ENCODE data around the gene PPP6R3. TPM values are rescaled to one million over a fixed set of nuclear protein-coding genes. Genes with fewer than 3 reads are reported as not detected.

The PPP6R3 gene
- polyA plus RNA-seq, 1 donor from 2014 or later = 111 TPM

GRCh38 chr11:68545347-68545746 lies 84.8 kb downstream of the PPP6R3 start:
- no peaks in the 10 kb centered on the region for H3F3A ChIP-seq (ENCODE audit: insufficient read depth, low read length, poor library complexity, severe bottlenecking)
- H3K9me3 ChIP-seq (ENCODE audit: low read length) = no peaks in the 10 kb centered on the region
- no peak overlapping the region for H3K9ac ChIP-seq (ENCODE audit: low read length)
- H3K79me2 ChIP-seq (replicated peaks; ENCODE audit: insufficient read depth, low read length) = peaks cover 10% of the 10 kb centered on the region
- H3K27ac ChIP-seq (ENCODE audit: low read length) = no peak overlapping the region
- H3K4me3 ChIP-seq (ENCODE audit: low read length) = no peak overlapping the region
- no peaks in the 10 kb centered on the region for H4K20me1 ChIP-seq (ENCODE audit: insufficient read depth)
- no peaks in the 10 kb centered on the region for H3K27me3 ChIP-seq (ENCODE audit: insufficient read depth, low read depth, low read length)
- H3K36me3 ChIP-seq (ENCODE audit: insufficient read depth, low read length) = no peaks in the 10 kb centered on the region
- no peak overlapping the region for H3K4me2 ChIP-seq (ENCODE audit: low read length)
- H3K9me2 ChIP-seq (ENCODE audit: insufficient read depth, low read length) = no peaks in the 10 kb centered on the region
- TF ChIP-seq SMC3 (conservative IDR thresholded peaks at IDR 0.05; ENCODE audit: poor library complexity) (no peak), CTCF (IDR thresholded peaks at IDR 0.05; ENCODE audit: poor library complexity, severe bottlenecking) (no peak), POLR2AphosphoS5 (IDR thresholded peaks at IDR 0.05) (no peak), EZH2 (IDR thresholded peaks at IDR 0.05; ENCODE audit: borderline replicate concordance, insufficient read depth, low read length, poor library complexity, severe bottlenecking) (no peak)
- no peak overlapping the region for H2AFZ ChIP-seq (ENCODE audit: low read depth, low read length)

- Histone ChIP-seq H2AFZ (ENCODE audit: low read depth, low read length) (no peak overlapping the region), H3K4me2 (ENCODE audit: low read length) (no peak overlapping the region), H3K4me3 (ENCODE audit: low read length) (no peak overlapping the region), H3K9ac (ENCODE audit: low read length) (no peak overlapping the region), H3F3A (ENCODE audit: insufficient read depth, low read length, poor library complexity, severe bottlenecking) (no peaks in the 10 kb centered on the region), H3K9me2 (ENCODE audit: insufficient read depth, low read length) (no peaks in the 10 kb centered on the region), H3K9me3 (ENCODE audit: low read length) (no peaks in the 10 kb centered on the region), H3K27me3 (ENCODE audit: insufficient read depth, low read depth, low read length) (no peaks in the 10 kb centered on the region), H3K36me3 (ENCODE audit: insufficient read depth, low read length) (no peaks in the 10 kb centered on the region), H3K79me2 (replicated peaks; ENCODE audit: insufficient read depth, low read length) (peaks cover 10% of the 10 kb centered on the region), H3K27ac (ENCODE audit: low read length) (no peak overlapping the region), H4K20me1 (ENCODE audit: insufficient read depth) (no peaks in the 10 kb centered on the region)
- no peak for TF ChIP-seq RAD21 (conservative IDR thresholded peaks at IDR 0.05)
- TF ChIP-seq SMC3 (conservative IDR thresholded peaks at IDR 0.05; ENCODE audit: poor library complexity) = no peak
- TF ChIP-seq TAF1 (IDR thresholded peaks at IDR 0.05; ENCODE audit: low read depth) = no peak
- no peak for TF ChIP-seq EP300 (conservative IDR thresholded peaks at IDR 0.05; ENCODE audit: poor library complexity, severe bottlenecking)
- TF ChIP-seq MXI1 (conservative IDR thresholded peaks at IDR 0.05; ENCODE audit: poor library complexity, severe bottlenecking) = no peak
Measured at GRCh38 chr11:68545796-68546195, 85.2 kb downstream of the PPP6R3 start.

- Histone ChIP-seq H3K9ac (ENCODE audit: low read length) (no peak overlapping the region), H3K4me2 (ENCODE audit: low read length) (no peak overlapping the region), H3K36me3 (ENCODE audit: insufficient read depth, low read length) (no peaks in the 10 kb centered on the region), H3K79me2 (replicated peaks; ENCODE audit: insufficient read depth, low read length) (peaks cover 10% of the 10 kb centered on the region), H3K9me3 (ENCODE audit: low read length) (no peaks in the 10 kb centered on the region), H3K9me2 (ENCODE audit: insufficient read depth, low read length) (no peaks in the 10 kb centered on the region), H3K27ac (ENCODE audit: low read length) (no peak overlapping the region), H2AFZ (ENCODE audit: low read depth, low read length) (no peak overlapping the region), H3F3A (ENCODE audit: insufficient read depth, low read length, poor library complexity, severe bottlenecking) (no peaks in the 10 kb centered on the region), H3K27me3 (ENCODE audit: insufficient read depth, low read depth, low read length) (no peaks in the 10 kb centered on the region), H3K4me3 (ENCODE audit: low read length) (no peak overlapping the region), H4K20me1 (ENCODE audit: insufficient read depth) (no peaks in the 10 kb centered on the region)
- TF ChIP-seq REST (IDR thresholded peaks at IDR 0.05; ENCODE audit: borderline replicate concordance) (no peak), EZH2 (IDR thresholded peaks at IDR 0.05; ENCODE audit: borderline replicate concordance, insufficient read depth, low read length, poor library complexity, severe bottlenecking) (no peak), RAD21 (conservative IDR thresholded peaks at IDR 0.05) (no peak), SMC3 (conservative IDR thresholded peaks at IDR 0.05; ENCODE audit: poor library complexity) (no peak), EP300 (conservative IDR thresholded peaks at IDR 0.05; ENCODE audit: poor library complexity, severe bottlenecking) (no peak), POLR2AphosphoS5 (IDR thresholded peaks at IDR 0.05) (no peak), TAF1 (IDR thresholded peaks at IDR 0.05; ENCODE audit: low read depth) (no peak), CTCF (IDR thresholded peaks at IDR 0.05; ENCODE audit: poor library complexity, severe bottlenecking) (no peak), MXI1 (conservative IDR thresholded peaks at IDR 0.05; ENCODE audit: poor library complexity, severe bottlenecking) (no peak)
Measured at GRCh38 chr11:68546555-68546954, 86.0 kb downstream of the PPP6R3 start.

All from neural cell (in vitro differentiated cells).